Ovary (tissue), 9 donors: ENCODE measurements around the gene SWT1. TPM values are rescaled to one million over a fixed set of nuclear protein-coding genes. Genes with fewer than 3 reads are reported as not detected.
"Not testable (repeated sequence)": the region's sequence is repeated elsewhere in the genome, so short reads cannot be mapped to it uniquely, and the experiment has no call there.

ENCODE experiments used
- DNase-seq, 5 donors: peaks; one replicate each; pipeline ENCODE4 v3.0.0-alpha.2; 2019 to 2020
- H3K27ac ChIP-seq, 2 donors: fragments of 200-600 bp; one replicate each; pipeline versions ENCODE4 v1.5.1 to v1.8.0; 2019 to 2022
- H3K27me3 ChIP-seq: fragments of 200-600 bp; one replicate; pipeline ENCODE4 v1.8.0; 2022
- H3K36me3 ChIP-seq: fragments of 200-600 bp; sonication (generic); one replicate; pipeline ENCODE4 v1.5.1; 2019
- H3K4me1 ChIP-seq: one replicate; pipeline ENCODE4 v1.8.1; 2013; ENCODE audit warnings: mild to moderate bottlenecking, moderate library complexity; ENCODE audit not compliant: insufficient read depth
- H3K4me3 ChIP-seq: fragments of 200-600 bp; sonication (generic); one replicate; pipeline ENCODE4 v1.5.1; 2017
- H3K9me3 ChIP-seq, 2 donors: fragments of 200-600 bp in 1 of 2; sonication (generic) in 1 of 2; one replicate each; pipeline versions ENCODE4 v1.5.1 to v1.8.1; 2013 to 2019; ENCODE audit warnings: mild to moderate bottlenecking in 1 of 2, moderate library complexity in 1 of 2
- EP300 ChIP-seq: sonication (generic); formaldehyde crosslinking; IDR thresholded peaks from one replicate; pipeline ENCODE4 v1.6.1; 2017; ENCODE audit warnings: antibody characterized with exemption
- POLR2A ChIP-seq: fragments of 450-650 bp; IDR thresholded peaks from one replicate; pipeline ENCODE4 v1.6.1; 2017; ENCODE audit warnings: antibody characterized with exemption, mild to moderate bottlenecking, moderate library complexity
- WGBS, 3 donors: extraction: QIAGEN DNeasy Blood & Tissue Kit in 1 of 3; methylation state at CpG; one replicate each; pipeline versions ENCODE4 v1.1.5 to v1.1.7; 2013 to 2017; 5-methylcytosine and 5-hydroxymethylcytosine counted together
- intact Hi-C, 4 donors: fragments of 100-400 bp; cut with DNase I; formaldehyde crosslinking; loops; one replicate each; pipeline versions ENCODE4 v1.11.0 to v1.15.1; 2022 to 2023
- polyA plus RNA-seq, 2 donors: library from polyadenylated mRNA; stranded (reverse); fragments of 200-250 nt in 1 of 2; fragments of 350-450 nt in 1 of 2; fragmentation: Illumina TruSeq in 1 of 2; extraction: RNeasy Lipid Tissue Mini Kit (QIAGEN cat#74804) in 1 of 2; gene quantifications; one replicate each; pipeline ENCODE4 v1.2.3, GENCODE V29; 2013 to 2014
- total RNA-seq, 7 donors: library from RNA; depleted of rRNA in 2 of 7; stranded (reverse); fragments of >200 nt in 2 of 7; fragmentation: NEBNext Ultra II Directional in 3 of 7; extraction: Animal tissue kit (Norgen Biotek cat#: 25700) in 3 of 7; gene quantifications; one replicate each; pipeline versions ENCODE4 v1.1.0 to v1.2.4, GENCODE V29; 2016 to 2023
- TF ChIP-seq, protein P1 (sequence below), 3 donors: fragments of 450-650 bp in 2 of 3; fragments of 200-600 bp in 1 of 3; IDR thresholded peaks; one replicate each; pipeline versions ENCODE4 v1.5.1 to v1.8.0; 2016 to 2022; ENCODE audit warnings: antibody characterized with exemption in 3 of 3, mild to moderate bottlenecking in 1 of 3
- donor health status: DM: no; HTN: no; CAD: no; lungs with moderate emphysema.
- donor health status: DM: no; HTN: no; CAD: no.
- donor health status: Bipolar disorder and iron deficiency.
- donor health status: DM: yes; HTN: yes; CAD: no.
- donor health status: DM: no; HTN: no; CAD: no.
- donor health status: DM: yes; HTN: yes; CAD: no.

The SWT1 gene
- total and polyA plus RNA-seq, 9 donors = 3.3 to 16.6 (median 9.2) TPM

DNA sequence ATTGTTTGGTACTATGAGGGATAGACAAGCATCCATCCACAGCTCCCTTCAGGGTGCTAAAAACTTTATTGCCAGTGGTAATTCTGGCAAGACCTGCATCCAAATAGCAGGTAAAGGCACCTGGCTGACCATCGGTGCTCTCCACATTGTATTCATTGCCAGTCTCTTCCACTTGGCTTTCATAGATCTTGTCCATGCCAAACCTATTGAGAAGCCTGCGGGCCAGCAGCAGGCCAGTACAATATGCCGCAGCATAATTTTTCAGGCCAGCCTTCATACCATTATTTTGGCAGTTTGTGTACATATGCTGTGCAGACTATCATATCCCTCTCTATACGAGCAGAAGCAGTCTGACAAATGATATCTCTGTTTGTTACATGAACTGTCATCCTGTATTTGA is 70.2 kb downstream of the SWT1 start:
- intact Hi-C loops = no loop called here
- H3K4me3 ChIP-seq = no peak overlapping the region
- H3K27me3 ChIP-seq = no peaks in the 10 kb centered on the region
- H3K27ac ChIP-seq = no peak overlapping the region
- no peak for DNase-seq
- peaks cover 0 to 4% of the 10 kb centered on the region in 2 donors for H3K9me3 ChIP-seq
- H3K4me1 ChIP-seq = no peaks in the 10 kb centered on the region
- H3K36me3 ChIP-seq = no peaks in the 10 kb centered on the region
- 92 to 94% (median 94%) methylated on average over 4 of the region's 4 CpGs for WGBS, 3 donors
- TF ChIP-seq POLR2A = no peak
- TF ChIP-seq EP300 = no peak
- TF ChIP-seq, protein P1, sequence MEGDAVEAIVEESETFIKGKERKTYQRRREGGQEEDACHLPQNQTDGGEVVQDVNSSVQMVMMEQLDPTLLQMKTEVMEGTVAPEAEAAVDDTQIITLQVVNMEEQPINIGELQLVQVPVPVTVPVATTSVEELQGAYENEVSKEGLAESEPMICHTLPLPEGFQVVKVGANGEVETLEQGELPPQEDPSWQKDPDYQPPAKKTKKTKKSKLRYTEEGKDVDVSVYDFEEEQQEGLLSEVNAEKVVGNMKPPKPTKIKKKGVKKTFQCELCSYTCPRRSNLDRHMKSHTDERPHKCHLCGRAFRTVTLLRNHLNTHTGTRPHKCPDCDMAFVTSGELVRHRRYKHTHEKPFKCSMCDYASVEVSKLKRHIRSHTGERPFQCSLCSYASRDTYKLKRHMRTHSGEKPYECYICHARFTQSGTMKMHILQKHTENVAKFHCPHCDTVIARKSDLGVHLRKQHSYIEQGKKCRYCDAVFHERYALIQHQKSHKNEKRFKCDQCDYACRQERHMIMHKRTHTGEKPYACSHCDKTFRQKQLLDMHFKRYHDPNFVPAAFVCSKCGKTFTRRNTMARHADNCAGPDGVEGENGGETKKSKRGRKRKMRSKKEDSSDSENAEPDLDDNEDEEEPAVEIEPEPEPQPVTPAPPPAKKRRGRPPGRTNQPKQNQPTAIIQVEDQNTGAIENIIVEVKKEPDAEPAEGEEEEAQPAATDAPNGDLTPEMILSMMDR (IDR thresholded peaks at IDR 0.05) = no peak

DNA sequence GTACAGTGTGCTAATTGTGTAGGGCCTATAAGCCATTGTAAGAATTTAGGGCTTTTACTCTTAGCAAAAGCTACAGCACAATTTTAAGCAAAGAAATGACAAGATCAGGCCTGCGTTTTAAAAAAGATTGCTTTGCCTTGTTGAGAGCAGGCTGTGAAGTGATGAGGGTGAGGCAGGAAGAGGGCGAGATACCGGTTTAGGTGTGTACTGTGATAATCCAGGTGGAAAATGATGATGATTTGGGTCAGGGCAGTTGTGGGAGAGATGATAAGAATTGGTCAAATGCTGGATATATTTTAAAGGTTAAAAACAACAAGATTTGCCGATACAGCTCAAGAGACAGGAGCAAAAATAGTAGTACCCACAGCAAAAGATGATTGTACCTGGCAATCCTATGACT is 72.0 kb downstream of the SWT1 start:
- TF ChIP-seq POLR2A (no peak), EP300 (no peak)
- TF ChIP-seq, protein P1 (IDR thresholded peaks at IDR 0.05) = no peak
- 92 to 98% (median 97%) methylated on average over 4 of the region's 4 CpGs for WGBS, 3 donors
- H3K27me3 ChIP-seq = no peaks in the 10 kb centered on the region
- no peaks in the 10 kb centered on the region for H3K4me1 ChIP-seq
- intact Hi-C loops = no loop called here
- no peak overlapping the region for H3K27ac ChIP-seq
- no peak for DNase-seq
- H3K9me3 ChIP-seq = peaks cover 0 to under 1% of the 10 kb centered on the region in 2 donors
- no peaks in the 10 kb centered on the region for H3K36me3 ChIP-seq
- H3K4me3 ChIP-seq = no peak overlapping the region

GRCh38 chr1:185229981-185230380 is 73.0 kb downstream of the SWT1 start:
- no peaks in the 10 kb centered on the region for H3K4me1 ChIP-seq
- TF ChIP-seq, protein P1 (IDR thresholded peaks at IDR 0.05) = no peak
- TF ChIP-seq EP300 (no peak), POLR2A (no peak)
- no peaks in the 10 kb centered on the region for H3K9me3 ChIP-seq
- no peak overlapping the region for H3K27ac ChIP-seq
- no peak overlapping the region for H3K4me3 ChIP-seq
- WGBS, 3 donors = 58 to 68% (median 66%) methylated on average over 2 of the region's 2 CpGs
- DNase-seq = no peak
- H3K27me3 ChIP-seq = no peaks in the 10 kb centered on the region
- intact Hi-C loops = no loop called here
- H3K36me3 ChIP-seq = no peaks in the 10 kb centered on the region

- TF ChIP-seq POLR2A = no peak
- TF ChIP-seq, protein P1 (IDR thresholded peaks at IDR 0.05) = no peak
- TF ChIP-seq EP300 = no peak
- intact Hi-C loops = no loop called here
These were observed 75.9 kb downstream of the SWT1 start for GRCh38 chr1:185232874-185233273.

GRCh38 chr1:185234183-185234582 is 77.2 kb downstream of the SWT1 start:
- H3K36me3 ChIP-seq, H3K9me3 ChIP-seq, DNase-seq, H3K4me1 ChIP-seq, intact Hi-C loops, H3K27me3 ChIP-seq, H3K27ac ChIP-seq, H3K4me3 ChIP-seq: not testable (repeated sequence)
- WGBS, 3 donors = 94 to 97% (median 95%) methylated on average over 1 of the region's 1 CpG

More at GRCh38 chr1:185232874-185233273, 75.9 kb downstream of the SWT1 start:
- H3K27ac ChIP-seq = no peak overlapping the region
- no peaks in the 10 kb centered on the region for H3K36me3 ChIP-seq
- H3K9me3 ChIP-seq = no peaks in the 10 kb centered on the region
- H3K27me3 ChIP-seq = no peaks in the 10 kb centered on the region
- DNase-seq = no peak
- no peak overlapping the region for H3K4me3 ChIP-seq
- no peaks in the 10 kb centered on the region for H3K4me1 ChIP-seq

DNA sequence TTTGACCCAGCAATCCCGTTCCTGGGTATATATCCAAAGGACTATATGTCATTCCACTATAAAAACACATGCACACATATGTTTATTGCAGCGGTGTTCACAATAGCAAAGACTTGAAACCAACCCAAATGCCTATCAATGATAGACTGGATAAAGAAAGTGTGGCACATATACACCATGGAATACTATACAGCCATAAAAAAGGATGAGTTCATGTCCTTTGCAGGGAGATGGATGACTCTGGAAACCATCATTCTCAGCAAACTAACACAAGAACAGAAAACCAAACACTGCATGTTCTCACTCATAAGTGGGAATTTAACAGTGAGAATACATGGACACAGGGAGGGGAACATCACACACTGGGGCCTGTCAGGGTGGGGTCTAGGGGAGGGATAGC is 80.2 kb downstream of the SWT1 start:
- H3K4me1 ChIP-seq, H3K4me3 ChIP-seq, intact Hi-C loops, DNase-seq, H3K27ac ChIP-seq, H3K27me3 ChIP-seq, H3K9me3 ChIP-seq, H3K36me3 ChIP-seq: not testable (repeated sequence)
- 94 to 98% (median 97%) methylated on average over 2 of the region's 2 CpGs for WGBS, 3 donors
